Left colon (tissue), 2 donors: Measurements from ENCODE around the gene SREBF2. TPM values are rescaled to one million over a fixed set of nuclear protein-coding genes. Genes with fewer than 3 reads are reported as not detected.

Experiments
- ATAC-seq: fragments of 200-7000 bp; cut with Tn5 transposase; one replicate; pipeline ENCODE4 v1.9.1; 2020; ENCODE audit warnings: mild to moderate bottlenecking, moderate library complexity
- DNase-seq, 2 donors: peaks; one replicate each; pipeline ENCODE4 v3.0.0-alpha.2; 2020
- intact Hi-C, 2 donors: fragments of 100-400 bp; cut with DNase I in 1 of 2; cut with micrococcal nuclease in 1 of 2; formaldehyde crosslinking; loops; one replicate each; pipeline versions ENCODE4 v1.11.2 to v1.14.0; 2022; cut with DNase I, micrococcal nuclease
- total RNA-seq, 2 donors: library from RNA; stranded (reverse); fragmentation: NEBNext Ultra II Directional; extraction: Animal tissue kit (Norgen Biotek cat#: 25700); gene quantifications; one replicate each; pipeline ENCODE4 v1.2.1, GENCODE V29; 2021
- donor health status: DM: no; HTN: no; CAD: no.
- donor health status: DM: yes; HTN: yes; CAD: no.

Gene SREBF2
- total RNA-seq, 2 donors from 2014 or later = 172 to 215 TPM

GRCh38 chr22:41836551-41836950, 3.6 kb downstream of the SREBF2 start:
- intact Hi-C loops = no loop called here
- ATAC-seq = no peak
- DNase-seq = no peak

- ATAC-seq (no peak), DNase-seq (no peak)
- intact Hi-C loops = no loop called here
These were observed 6.1 kb downstream of the SREBF2 start for GRCh38 chr22:41838842-41839618.

- no peak for DNase-seq
- intact Hi-C loops = no loop called here
- ATAC-seq = no peak
These were observed 7.3 kb downstream of the SREBF2 start for GRCh38 chr22:41840216-41840615.

GRCh38 chr22:41841085-41841712, 8.3 kb downstream of the SREBF2 start:
- intact Hi-C loops = no loop called here
- no peak for DNase-seq

GRCh38 chr22:41842996-41843970, 10.4 kb downstream of the SREBF2 start:
- intact Hi-C loops = no loop called here
- no peak for DNase-seq
- peak; percentile 57 for ATAC-seq

More at GRCh38 chr22:41841085-41841712, 8.3 kb downstream of the SREBF2 start:
- ATAC-seq = peak; percentile 77

- no peak for ATAC-seq
- DNase-seq = no peak
- intact Hi-C loops = no loop called here
These were observed 11.1 kb downstream of the SREBF2 start for GRCh38 chr22:41844036-41844435.

- no peak for ATAC-seq
- no peak for DNase-seq
- intact Hi-C loops = no loop called here
These were observed 11.6 kb downstream of the SREBF2 start for GRCh38 chr22:41844513-41844912.

GRCh38 chr22:41845380-41846267, 12.7 kb downstream of the SREBF2 start:
- DNase-seq (no peak), ATAC-seq (no peak)
- intact Hi-C loops = no loop called here

- ATAC-seq (no peak), DNase-seq (no peak)
- intact Hi-C loops = no loop called here
These were observed 13.5 kb downstream of the SREBF2 start for GRCh38 chr22:41846268-41846987.

- ATAC-seq = no peak
- intact Hi-C loops = no loop called here
- no peak for DNase-seq
These were observed 14.4 kb downstream of the SREBF2 start for GRCh38 chr22:41847300-41847699.

- intact Hi-C loops = no loop called here
- DNase-seq (peak; percentile 80 to 92), ATAC-seq (peak; percentile 96)
These were observed 15.6 kb downstream of the SREBF2 start for GRCh38 chr22:41848468-41848867.

GRCh38 chr22:41856469-41856868, 23.6 kb downstream of the SREBF2 start:
- ATAC-seq (peak; percentile 82), DNase-seq (no peak)

GRCh38 chr22:41857155-41857859, 24.4 kb downstream of the SREBF2 start:
- peak; percentile 32 for ATAC-seq
- DNase-seq = peak in 1 of 2 donors; percentile 56
- intact Hi-C loops = no loop called here

More at GRCh38 chr22:41856469-41856868, 23.6 kb downstream of the SREBF2 start:
- intact Hi-C loops = no loop called here

GRCh38 chr22:41857860-41858199, 24.9 kb downstream of the SREBF2 start:
- intact Hi-C loops = no loop called here
- ATAC-seq = no peak
- no peak for DNase-seq

- intact Hi-C loops = no loop called here
- ATAC-seq (no peak), DNase-seq (no peak)
These were observed 29.2 kb downstream of the SREBF2 start for GRCh38 chr22:41862160-41862529.

- ATAC-seq = peak; percentile 41
- intact Hi-C loops = no loop called here
- DNase-seq = no peak
These were observed 29.8 kb downstream of the SREBF2 start for GRCh38 chr22:41862530-41863266.

- no peak for DNase-seq
- intact Hi-C loops = no loop called here
- no peak for ATAC-seq
These were observed 30.6 kb downstream of the SREBF2 start for GRCh38 chr22:41863472-41863871.
